Hindlimb muscle (tissue), 1 donor: ENCODE data around the gene NPIPB8. TPM values are rescaled to one million over a fixed set of nuclear protein-coding genes. Genes with fewer than 3 reads are reported as not detected.
"Not testable (repeated sequence)": the region's sequence is repeated elsewhere in the genome, so short reads cannot be mapped to it uniquely, and the experiment has no call there.

ENCODE experiments used
- DNase-seq: peaks from one replicate; pipeline ENCODE4 v3.0.0-alpha.2; 2013
- polyA plus RNA-seq: library from polyadenylated mRNA; unstranded; fragments of 120-200 nt; gene quantifications from one replicate; pipeline ENCODE4 v1.2.1, GENCODE V29; 2013; ENCODE audit not compliant: insufficient read length

The NPIPB8 gene
- polyA plus RNA-seq, 1 donor = 2.6 TPM

- no peak for DNase-seq
Observed at GRCh38 chr16:28607116-28607623, 30.7 kb upstream of the NPIPB8 start.

DNA sequence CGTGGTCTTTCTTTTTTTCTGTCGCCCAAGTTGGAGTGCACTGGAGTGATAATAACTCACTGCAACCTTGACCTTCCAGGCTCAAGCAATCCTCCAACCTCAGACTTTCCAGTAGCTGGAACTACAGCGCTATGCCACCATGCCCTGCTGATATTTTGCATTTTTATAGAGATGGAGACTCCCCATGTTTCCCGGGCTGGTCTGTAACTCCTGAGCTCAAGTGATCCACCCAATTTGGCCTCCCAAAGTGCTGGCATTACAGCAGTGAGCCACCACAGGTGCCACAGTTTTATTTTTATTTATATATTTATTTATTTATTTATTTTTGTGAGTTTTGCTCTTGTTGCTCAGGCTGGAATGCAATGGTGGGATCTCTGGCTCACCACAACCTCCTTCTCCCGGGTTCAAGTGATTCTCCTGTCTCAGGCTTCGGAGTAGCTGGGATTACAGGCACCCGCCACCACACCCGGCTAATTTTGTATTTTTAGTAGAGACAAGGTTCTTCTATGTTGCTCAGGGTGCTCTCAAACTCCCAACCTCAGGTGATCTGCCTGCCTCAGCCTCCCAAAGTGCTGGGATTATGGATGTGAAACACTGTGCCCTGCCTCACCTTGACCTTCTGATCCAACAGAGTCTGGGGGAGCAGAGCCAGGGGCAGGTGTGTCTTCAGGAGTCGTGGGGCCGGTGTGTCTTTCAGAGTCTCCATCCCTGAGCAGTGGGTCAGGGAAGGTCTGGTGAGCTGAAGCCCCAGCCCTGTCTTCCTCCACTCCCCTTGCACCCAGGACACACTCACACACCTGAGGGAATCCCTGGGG is 30.0 kb upstream of the NPIPB8 start:
- not testable (repeated sequence) for DNase-seq

- DNase-seq = not testable (repeated sequence)
Observed at GRCh38 chr16:28608496-28608808, 29.4 kb upstream of the NPIPB8 start.

DNA sequence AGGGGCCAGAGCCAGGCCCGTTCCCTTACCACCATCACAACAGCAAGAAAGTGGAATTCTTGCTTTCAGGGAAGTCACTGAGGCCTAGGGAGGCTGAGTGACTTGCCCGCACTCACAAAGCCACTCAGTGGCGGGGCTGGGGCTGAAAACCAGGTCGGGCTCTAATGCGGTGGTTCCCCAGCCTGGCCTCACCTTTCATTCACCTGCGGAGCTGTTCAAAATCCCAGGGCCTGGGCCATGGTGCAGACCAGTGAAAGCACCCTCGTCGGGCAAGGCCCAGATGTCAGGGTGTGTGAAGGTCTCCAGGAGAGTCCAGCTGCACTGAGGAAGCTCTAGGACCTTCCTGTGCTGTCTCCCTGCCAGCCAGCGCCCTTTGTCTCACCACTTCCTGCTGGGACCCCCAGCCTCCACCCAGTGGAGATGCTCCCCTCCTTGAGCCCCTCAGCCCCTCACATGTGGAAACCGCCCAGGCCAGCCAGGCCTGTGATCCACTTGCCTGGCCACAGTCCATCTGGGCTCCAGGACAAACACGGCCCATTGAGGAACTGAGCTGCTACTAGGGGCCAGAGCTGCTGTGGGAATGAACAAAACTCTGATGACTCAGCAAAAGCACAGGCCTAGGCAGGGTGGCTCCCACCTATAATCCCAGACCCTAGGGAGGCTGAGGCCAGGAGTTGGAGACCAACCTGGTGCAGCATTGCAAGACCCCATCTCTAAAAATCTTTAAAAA is 28.8 kb upstream of the NPIPB8 start:
- peak; percentile 27 for DNase-seq

DNA sequence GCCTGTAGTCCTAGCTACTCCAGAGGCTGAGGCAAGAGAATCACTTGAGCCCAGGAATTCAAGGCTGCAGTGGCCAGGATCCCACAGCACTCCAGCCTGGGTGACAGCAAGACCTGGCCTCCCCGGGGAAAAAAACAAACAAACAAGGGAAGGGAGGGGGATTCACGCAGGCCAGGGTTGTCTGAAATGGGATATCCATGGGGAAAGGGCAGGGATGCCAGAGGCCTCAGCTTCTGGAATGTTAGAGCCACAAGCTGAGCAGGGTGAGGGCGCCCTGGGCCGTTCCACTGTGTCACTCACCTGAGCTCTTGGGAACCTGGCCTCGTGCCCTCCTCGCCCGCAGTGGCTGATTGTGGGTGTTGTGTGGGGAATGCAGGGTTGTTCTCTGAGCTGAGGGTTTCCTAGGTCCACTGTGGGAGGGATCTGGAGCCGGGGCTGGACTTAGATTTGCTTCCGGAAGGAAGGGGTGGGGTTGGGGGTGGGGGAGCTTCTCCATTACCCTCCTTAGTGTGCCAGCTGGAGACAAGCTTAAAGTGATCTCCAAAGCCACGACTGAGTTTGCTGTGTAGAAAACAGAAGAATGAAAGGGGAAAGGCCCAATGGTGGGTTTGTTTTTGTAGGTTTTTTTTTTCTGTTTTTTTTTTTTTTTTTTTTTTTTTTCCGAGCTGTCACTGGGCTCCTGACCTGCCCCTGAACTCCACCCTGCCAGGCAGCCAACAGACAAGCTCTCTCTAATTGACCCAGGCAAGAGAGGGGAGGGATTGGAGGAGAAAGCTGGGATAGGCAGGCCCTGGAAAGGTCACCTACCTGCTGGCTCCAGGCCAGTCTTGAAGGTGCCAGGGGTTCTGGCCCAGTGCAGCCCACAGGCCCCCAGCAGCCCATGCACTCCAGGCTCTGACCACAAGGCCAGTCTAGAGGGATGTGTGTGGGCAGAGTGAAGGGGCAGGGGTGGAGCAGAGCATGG is 28.0 kb upstream of the NPIPB8 start, which contains the start of gene SULT1A1:
TSS of gene SULT1A1 (minus strand) at position 414 of the 964 bp plus-strand sequence. CDS start 1,189 bp downstream, outside the sequence.
- no peak for DNase-seq

DNA sequence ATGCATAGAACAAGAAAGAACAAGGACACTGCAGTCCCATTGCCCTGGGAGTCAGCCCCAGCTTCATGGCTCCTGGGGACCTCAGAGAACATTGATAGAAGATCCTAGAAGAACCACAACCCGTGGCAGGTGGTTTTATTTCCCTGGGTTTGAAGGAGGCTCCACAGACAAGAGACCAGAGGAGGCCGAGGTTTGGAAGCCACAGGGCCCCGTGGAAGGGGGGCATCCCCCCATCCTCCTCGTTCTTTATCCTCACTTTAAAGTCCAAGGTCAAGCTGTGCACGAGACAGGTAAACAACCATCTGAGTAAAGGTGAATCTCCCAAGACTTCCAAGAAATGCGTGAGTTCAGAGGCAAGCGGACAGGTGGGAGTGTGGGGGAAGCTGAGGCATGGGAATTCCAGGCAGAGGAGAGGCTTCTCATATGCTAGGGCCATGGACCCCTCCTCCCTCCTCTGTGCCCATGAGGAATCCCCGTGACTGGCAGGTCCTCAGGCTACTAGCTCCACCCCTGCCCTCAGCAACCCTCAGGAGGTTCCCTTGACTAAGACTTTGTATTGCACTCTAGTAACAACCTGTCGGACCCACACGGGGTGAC is 27.2 kb upstream of the NPIPB8 start:
- DNase-seq = no peak

DNA sequence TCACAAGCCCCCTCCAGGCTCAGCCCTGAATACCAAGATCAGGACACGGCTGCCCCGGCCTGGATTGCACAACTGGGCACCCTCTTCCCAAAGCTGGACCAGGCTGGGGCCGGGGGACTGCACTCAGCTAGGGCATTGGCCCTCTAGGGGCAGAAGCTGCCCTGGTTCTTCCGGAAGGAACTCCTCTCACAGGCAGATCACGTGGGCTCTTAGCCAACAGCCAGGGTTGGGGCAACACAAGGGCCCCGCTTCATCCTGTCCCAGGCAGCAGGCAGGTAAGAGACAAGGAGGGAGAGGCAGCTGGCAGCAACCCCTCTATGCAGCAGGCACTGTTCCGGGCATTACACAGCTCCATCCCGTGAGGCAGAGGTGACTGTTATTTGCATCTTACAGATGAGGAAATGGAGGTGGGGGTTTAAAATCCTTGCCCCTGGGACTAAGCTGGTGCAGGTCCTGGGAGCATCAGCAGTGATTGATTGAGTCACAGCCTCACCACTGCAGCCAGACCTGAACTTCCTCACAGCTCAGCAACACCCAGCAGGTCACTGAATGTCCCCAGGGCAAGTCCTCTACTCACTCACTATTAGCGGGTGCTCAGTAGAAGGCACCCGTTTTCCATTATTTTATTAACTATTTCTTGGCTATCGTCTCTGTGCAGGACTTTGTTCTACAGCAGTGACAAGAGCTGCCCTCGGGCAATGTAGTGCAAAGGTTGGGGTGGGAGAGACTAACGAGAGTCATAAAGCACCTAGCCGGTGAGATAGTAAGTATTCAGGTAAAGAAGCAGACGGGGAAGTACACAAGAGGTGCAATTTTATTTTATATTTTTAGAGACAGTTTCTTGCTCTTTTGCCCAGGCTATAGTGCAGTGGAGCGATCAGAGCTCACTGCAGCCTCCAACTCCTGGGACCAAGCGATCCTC is 25.2 kb upstream of the NPIPB8 start:
- not testable (repeated sequence) for DNase-seq

GRCh38 chr16:28613912-28614311 is 24.0 kb upstream of the NPIPB8 start:
- DNase-seq = not testable (repeated sequence)

GRCh38 chr16:28614561-28614960 is 23.3 kb upstream of the NPIPB8 start:
- DNase-seq = not testable (repeated sequence)

DNA sequence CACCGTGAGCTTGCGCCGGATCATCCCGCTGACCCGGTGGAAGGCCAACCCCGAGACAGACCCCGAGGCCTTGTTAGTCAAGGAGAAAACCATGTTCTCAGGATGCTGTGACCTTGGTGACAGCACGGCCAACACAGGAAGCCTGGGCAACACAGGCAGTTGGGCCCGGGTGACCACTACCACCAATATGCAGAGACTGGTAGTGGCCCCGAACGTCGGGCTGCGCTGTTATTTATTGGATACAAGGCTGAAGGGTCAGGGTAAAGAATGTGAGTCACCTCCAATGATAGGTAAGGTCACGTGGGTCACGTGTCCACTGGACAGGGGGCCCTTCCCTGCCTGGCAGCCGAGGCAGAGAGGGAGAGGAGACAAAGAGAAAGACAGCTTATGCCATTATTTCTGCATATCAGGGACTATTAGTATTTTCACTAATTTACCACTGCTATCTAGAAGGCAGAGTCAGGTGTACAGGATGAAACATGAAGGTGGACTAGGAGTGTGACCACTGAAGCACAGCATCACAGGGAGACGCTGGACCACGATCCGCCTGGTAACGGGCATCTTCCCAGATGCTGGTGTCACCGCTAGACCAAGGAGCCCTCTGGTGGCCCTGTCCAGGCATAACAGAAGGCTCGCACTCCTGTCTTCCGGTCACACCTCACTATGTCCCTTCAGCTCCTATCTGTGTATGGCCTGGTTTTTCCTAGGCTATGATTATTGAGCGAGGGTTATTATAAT is 22.2 kb upstream of the NPIPB8 start:
- peak; percentile 20 for DNase-seq

GRCh38 chr16:28616224-28616577 is 21.7 kb upstream of the NPIPB8 start:
- not testable (repeated sequence) for DNase-seq

GRCh38 chr16:28616636-28617035 is 21.2 kb upstream of the NPIPB8 start:
- DNase-seq = no peak

GRCh38 chr16:28617874-28618273 is 20.0 kb upstream of the NPIPB8 start:
- DNase-seq = no peak

DNA sequence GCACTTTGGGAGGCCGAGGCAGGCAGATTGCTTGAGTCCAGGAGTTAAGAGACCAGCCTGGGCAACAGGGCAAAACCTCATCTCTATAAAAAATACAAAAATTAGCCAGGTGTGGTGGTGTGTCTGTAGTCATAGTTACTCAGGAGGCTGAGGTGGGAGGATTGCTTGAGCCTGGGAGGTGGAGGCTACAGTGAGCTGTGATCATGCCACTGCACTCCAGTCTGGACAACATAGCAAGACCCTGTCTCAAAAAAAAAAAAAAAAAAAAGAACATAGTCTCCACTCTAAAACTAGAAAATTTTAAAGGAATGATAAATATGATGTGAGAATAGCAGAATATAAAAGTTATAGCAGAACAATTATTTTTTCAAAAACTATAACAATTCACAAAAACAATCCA is 17.5 kb upstream of the NPIPB8 start:
- not testable (repeated sequence) for DNase-seq

DNA sequence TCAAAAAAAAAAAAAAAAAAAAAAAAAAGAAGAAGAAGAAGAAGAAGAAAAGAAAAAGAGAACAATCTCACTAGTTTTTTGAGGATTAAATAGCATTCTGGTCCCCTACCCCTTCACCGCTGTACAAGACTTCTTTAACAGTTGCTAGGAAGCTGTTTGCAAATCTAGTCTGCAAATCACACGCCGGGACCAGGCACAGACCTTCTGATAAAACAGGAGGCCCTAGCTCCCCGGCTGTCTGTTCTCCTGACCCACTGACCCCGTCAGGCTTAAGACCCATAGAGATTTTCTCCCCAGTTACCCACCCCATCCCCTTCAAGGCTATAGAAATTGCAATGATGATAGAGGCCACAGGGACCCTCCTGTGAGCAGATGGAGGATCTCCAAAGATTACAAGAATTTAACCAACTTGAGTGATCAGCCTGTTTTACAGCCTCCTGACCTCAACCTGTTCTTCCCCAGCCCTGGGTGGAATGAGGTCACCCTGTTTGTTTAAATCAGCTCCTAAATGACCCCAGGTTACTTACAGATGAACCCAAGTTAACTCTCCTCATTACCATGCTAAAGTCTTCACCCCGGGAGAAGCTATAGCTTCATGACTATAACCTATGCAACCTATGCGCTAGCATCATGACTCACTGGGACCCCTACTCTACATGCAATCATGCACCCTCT is 16.2 kb upstream of the NPIPB8 start:
- DNase-seq = no peak

DNA sequence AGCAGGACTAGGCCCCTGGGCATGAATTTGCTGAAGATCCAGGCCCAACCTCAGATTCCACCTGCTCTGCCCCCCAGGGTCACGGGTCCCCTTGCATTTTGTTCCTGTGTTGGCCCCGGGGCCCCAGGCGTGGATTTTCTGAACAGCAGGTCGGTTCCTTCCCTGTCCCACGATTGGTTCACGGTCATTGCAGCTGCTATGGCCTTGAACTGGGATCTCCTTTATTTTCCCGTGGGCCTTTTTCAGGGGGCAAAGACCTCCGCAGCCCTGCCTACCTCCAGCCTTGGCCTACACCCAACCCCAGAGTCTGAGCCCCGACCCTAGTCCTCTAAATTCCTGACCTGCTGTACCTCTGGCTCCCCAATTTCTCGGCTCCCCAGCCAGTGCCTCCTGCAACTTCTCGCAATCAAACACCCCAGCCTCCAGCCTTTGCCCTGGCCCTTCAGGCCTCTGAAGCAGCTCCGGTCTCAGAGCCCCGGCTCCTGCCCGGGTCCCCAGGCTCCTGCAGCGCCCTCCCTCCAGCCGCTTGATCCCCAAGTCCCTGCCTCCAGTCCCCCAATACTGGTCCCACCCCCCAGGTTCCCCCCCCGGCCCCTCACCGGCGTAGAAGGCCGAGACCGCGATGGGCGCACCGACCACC is 15.2 kb upstream of the NPIPB8 start:
- DNase-seq = not testable (repeated sequence)

GRCh38 chr16:28623172-28623711 is 14.6 kb upstream of the NPIPB8 start:
- peak; percentile 72 for DNase-seq

DNA sequence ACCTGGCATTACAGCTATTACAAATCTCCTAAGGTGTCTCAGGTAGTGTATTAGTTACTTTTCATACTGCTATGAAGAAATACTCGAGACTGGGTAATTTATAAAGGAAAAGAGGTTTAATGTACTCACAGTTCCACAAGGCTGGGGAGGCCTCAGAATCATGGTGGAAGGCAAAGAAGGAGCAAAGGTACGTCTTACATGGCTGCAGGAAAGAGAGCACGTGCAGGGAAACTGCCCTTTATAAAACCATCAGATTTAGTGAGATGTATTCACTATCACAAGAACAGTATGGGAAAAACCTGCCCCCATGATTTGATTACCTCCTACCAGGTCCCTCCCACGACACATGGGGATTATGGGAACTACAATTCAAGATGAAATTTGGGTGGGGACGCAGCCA is 7.0 kb upstream of the NPIPB8 start:
- not testable (repeated sequence) for DNase-seq
